Activated CD8-positive, alpha-beta T cell treated with anti-CD3 and anti-CD28 coated beads for 36 hours (primary cell): Measurements from ENCODE around the gene YDJC. TPM values are rescaled to one million over a fixed set of nuclear protein-coding genes. Genes with fewer than 3 reads are reported as not detected.
A peak's percentile ranks its signal among the peaks of the same experiment; 100 is the strongest.

Experiments used
- ATAC-seq: fragments of 200-7000 bp; cut with Tn5 transposase; one replicate; pipeline ENCODE4 v1.10.0; 2021; ENCODE audit warnings: mild to moderate bottlenecking, moderate library complexity
- CTCF ChIA-PET: fragments of 350-600 bp; sonication (Branson Sonifier 250); formaldehyde crosslinking; loops from one replicate; lab custom pipeline; 2021; ENCODE audit warnings: antibody characterized with exemption; lab: Charles Lee
- POLR2A ChIA-PET: fragments of 350-600 bp; sonication (Branson Sonifier 250); formaldehyde crosslinking; loops from one replicate; lab custom pipeline; 2021; ENCODE audit warnings: antibody characterized with exemption; lab: Charles Lee
- DNase-seq: peaks from one replicate; pipeline ENCODE4 v3.0.0-alpha.2; 2020
- H3K27ac Mint-ChIP-seq: one replicate; pipeline ENCODE4 v1.8.0; 2021; ENCODE audit warnings: mild to moderate bottlenecking, mixed read lengths
- H3K27me3 Mint-ChIP-seq: one replicate; pipeline ENCODE4 v1.8.0; 2021; ENCODE audit warnings: mixed read lengths
- H3K36me3 Mint-ChIP-seq: one replicate; pipeline ENCODE4 v1.8.0; 2021; ENCODE audit warnings: low read depth, mixed read lengths
- H3K4me1 Mint-ChIP-seq: one replicate; pipeline ENCODE4 v1.8.0; 2021; ENCODE audit warnings: low read depth, mixed read lengths
- H3K4me3 Mint-ChIP-seq: one replicate; pipeline ENCODE4 v1.8.0; 2021; ENCODE audit warnings: mild to moderate bottlenecking, moderate library complexity, mixed read lengths
- H3K9me3 Mint-ChIP-seq: one replicate; pipeline ENCODE4 v1.8.0; 2021; ENCODE audit warnings: mixed read lengths
- intact Hi-C: fragments of 100-400 bp; cut with micrococcal nuclease; formaldehyde crosslinking; loops from one replicate; pipeline ENCODE4 v1.10.0; 2022
- total RNA-seq, 2 experiments: library from RNA; stranded (reverse); gene quantifications; one replicate each; pipeline ENCODE4 v1.2.3, GENCODE V29; 2021
- TF ChIP-seq, protein P1 (sequence below): fragments of 200-600 bp; IDR thresholded peaks from one replicate; pipeline ENCODE4 v1.8.0; 2022; ENCODE audit warnings: antibody characterized with exemption, mild to moderate bottlenecking

YDJC gene
- total RNA-seq, 2 experiments from 2014 or later = 60.1 to 64.9 TPM

DNA sequence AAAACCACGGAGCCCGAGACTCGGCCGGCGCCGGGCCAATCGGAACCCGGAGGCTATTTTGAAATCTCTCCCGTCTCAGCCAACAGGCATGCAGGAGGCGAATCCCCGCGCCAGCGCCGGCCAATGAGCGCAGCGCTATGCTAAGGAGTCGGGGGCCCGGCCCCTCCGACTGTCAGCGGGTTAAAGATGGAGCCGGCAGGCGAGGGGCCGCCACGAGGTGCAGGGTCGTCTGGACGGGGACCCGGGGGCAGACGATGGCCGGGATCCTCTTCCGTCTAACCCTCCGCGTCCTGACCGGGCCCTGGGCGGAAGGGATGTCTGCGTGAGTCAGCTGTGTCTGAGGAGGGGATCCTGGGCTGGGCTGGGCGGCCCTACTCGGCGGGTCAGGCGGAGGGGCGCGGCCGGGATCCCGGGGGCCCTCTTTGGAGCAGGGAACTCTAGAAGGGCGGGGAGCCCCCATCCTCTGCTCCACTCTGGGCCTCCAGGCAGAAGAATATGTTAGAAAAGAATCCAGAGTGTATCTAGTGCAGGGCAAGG is 22.3 kb upstream of the YDJC start:
- ATAC-seq (peak; percentile 97), DNase-seq (peak; percentile 95)
- Mint-ChIP-seq H3K9me3 (no peaks in the 10 kb centered on the region), H3K27ac (peak overlapping the region; percentile 83), H3K27me3 (no peaks in the 10 kb centered on the region), H3K4me3 (peak overlapping the region; percentile 89), H3K4me1 (peaks cover 22% of the 10 kb centered on the region), H3K36me3 (peaks cover 24% of the 10 kb centered on the region)
- TF ChIP-seq, protein P1, sequence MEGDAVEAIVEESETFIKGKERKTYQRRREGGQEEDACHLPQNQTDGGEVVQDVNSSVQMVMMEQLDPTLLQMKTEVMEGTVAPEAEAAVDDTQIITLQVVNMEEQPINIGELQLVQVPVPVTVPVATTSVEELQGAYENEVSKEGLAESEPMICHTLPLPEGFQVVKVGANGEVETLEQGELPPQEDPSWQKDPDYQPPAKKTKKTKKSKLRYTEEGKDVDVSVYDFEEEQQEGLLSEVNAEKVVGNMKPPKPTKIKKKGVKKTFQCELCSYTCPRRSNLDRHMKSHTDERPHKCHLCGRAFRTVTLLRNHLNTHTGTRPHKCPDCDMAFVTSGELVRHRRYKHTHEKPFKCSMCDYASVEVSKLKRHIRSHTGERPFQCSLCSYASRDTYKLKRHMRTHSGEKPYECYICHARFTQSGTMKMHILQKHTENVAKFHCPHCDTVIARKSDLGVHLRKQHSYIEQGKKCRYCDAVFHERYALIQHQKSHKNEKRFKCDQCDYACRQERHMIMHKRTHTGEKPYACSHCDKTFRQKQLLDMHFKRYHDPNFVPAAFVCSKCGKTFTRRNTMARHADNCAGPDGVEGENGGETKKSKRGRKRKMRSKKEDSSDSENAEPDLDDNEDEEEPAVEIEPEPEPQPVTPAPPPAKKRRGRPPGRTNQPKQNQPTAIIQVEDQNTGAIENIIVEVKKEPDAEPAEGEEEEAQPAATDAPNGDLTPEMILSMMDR = no peak
- POLR2A ChIA-PET = interaction anchor here (0.7 to 4.6 kb wide), 7 partner anchors 10 to 205 kb away, joined by 3 to 30 read pairs (median 4); partner anchors contain the start of genes PPIL2, SDF2L1 and YDJC
- CTCF ChIA-PET = interaction anchor here (3.2 to 3.9 kb wide), 2 partner anchors 9 to 23 kb away, joined by 10 to 32 read pairs; partner anchors contain the start of genes SDF2L1 and YDJC
- intact Hi-C loops = no loop called here

DNA sequence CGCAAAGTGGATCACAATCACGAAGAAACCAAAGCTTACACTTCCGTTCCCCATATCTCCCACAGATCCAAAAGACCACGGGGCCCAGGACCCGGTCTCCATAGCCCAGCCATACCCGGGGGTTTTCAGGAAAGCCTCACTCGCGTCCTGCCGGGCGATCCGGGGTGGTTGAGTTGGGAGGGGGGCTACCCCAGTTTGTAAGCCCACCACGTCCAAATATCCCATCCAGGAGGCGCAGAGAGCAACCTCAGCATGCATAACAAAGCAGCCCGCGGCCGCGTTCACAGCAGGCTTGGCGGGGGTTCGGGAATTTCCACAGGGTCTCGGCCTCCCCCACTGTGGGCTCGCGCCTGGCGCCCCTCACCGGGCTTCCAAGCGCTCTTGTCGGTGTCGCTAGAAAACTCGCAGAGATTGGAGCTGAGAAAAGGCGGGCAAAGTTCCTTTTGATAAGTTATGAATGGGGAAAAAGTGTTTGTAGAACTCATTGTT is 21.7 kb upstream of the YDJC start:
- peaks cover 20% of the 10 kb centered on the region for H3K4me1 Mint-ChIP-seq
- intact Hi-C loops = no loop called here

DNA sequence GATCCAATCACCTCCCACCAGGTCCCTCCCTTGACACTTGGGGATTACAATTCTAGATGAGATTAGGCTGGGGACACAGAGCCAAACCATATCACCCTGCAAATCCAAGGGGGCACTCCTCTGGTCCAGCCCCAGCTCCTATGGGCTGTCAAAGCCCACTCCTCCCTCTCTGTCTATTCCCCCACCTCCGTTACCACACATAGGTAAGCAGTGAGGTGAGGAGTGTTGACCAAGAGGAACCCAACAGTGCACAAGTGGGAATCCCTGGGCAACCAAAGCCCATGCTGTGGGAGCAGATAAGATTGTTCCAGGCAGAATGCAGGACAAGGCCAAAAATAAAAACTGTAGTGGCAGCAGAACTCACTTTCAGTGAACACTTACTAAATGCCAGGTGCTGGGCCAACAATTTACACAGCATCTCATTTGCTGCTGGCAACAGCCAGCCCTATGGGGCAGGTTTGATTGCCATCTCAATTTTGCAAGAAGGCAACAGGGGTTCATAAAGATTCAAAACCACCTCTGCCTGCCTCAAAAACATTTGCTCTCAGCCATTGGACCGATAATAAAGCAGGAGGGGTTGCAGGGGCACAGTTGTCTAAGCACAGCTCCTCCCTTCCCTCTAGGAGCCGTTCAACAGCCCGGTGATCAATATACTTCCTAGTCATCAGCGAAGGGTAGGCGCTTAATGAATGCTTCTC is 21.1 kb upstream of the YDJC start:
- ATAC-seq (no peak), DNase-seq (no peak)
- TF ChIP-seq, protein P1 = no peak
- Mint-ChIP-seq H3K4me1 (peaks cover 21% of the 10 kb centered on the region), H3K36me3 (peaks cover 28% of the 10 kb centered on the region), H3K4me3 (peak overlapping the region; percentile 89), H3K27ac (peak overlapping the region; percentile 83), H3K27me3 (no peaks in the 10 kb centered on the region), H3K9me3 (no peaks in the 10 kb centered on the region)
- ChIA-PET POLR2A (interaction anchor here (0.9 to 4.6 kb wide), 5 partner anchors 9 to 85 kb away, joined by 3 to 30 read pairs (median 5); partner anchors contain the start of genes SDF2L1 and YDJC), CTCF (interaction anchor here (0.6 to 3.9 kb wide), 3 partner anchors 8 to 22 kb away, joined by 3 to 32 read pairs (median 10); partner anchors contain the start of genes SDF2L1 and YDJC)
- intact Hi-C loops = no loop called here

More for the DNA sequence above, 21.7 kb upstream of the YDJC start:
- Mint-ChIP-seq H3K27ac (peak overlapping the region; percentile 83), H3K4me3 (peak overlapping the region; percentile 89), H3K9me3 (no peaks in the 10 kb centered on the region), H3K27me3 (no peaks in the 10 kb centered on the region), H3K36me3 (peaks cover 24% of the 10 kb centered on the region)
- CTCF ChIA-PET = interaction anchor here (3.2 to 3.9 kb wide), 2 partner anchors 9 to 23 kb away, joined by 10 to 32 read pairs; partner anchors contain the start of genes SDF2L1 and YDJC
- DNase-seq (no peak), ATAC-seq (peak; percentile 9)
- TF ChIP-seq, protein P1 = no peak
- POLR2A ChIA-PET = interaction anchor here (0.9 to 4.6 kb wide), 6 partner anchors 9 to 86 kb away, joined by 3 to 30 read pairs (median 5); partner anchors contain the start of genes SDF2L1 and YDJC

DNA sequence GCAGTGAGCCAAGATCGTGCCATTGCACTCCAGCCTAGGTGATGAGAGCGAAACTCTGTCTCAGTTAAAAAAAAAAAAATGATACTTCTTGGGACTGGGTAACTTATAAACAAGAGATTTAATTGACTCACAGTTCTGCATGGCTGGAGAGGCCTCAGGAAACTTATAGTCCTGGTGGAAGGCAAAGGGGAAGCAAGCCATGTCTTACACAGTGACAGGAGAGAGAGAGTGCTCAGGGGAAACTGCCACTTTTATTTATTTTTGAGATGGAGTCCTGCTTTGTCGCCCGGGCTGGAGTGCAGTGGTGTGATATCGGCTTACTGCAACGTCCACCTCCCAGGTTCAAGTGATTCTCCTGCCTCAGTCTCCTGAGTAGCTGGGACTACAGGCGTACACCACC is 20.5 kb upstream of the YDJC start:
- DNase-seq (no peak), ATAC-seq (no peak)
- POLR2A ChIA-PET = interaction anchor here (4.6 kb wide), 1 partner anchor 8 kb away, joined by 30 read pairs; the partner anchor contains the start of gene SDF2L1
- Mint-ChIP-seq H3K27me3 (no peaks in the 10 kb centered on the region), H3K36me3 (peaks cover 30% of the 10 kb centered on the region), H3K9me3 (no peaks in the 10 kb centered on the region), H3K4me1 (peaks cover 21% of the 10 kb centered on the region), H3K27ac (no peak overlapping the region), H3K4me3 (peak overlapping the region; percentile 89)
- TF ChIP-seq, protein P1 = no peak
- CTCF ChIA-PET = interaction anchor here (0.6 to 3.2 kb wide), 2 partner anchors 14 to 22 kb away, joined by 3 to 10 read pairs; partner anchors contain the start of gene YDJC
- intact Hi-C loops = no loop called here
